HCT116 (cell line): Measurements from ENCODE around the gene SLC17A4. TPM values are rescaled to one million over a fixed set of nuclear protein-coding genes. Genes with fewer than 3 reads are reported as not detected.

Experiments
- ATAC-seq: fragments of 200-7000 bp; cut with Tn5 transposase; 2 replicates; pipeline ENCODE4 v1.9.1; 2020; ENCODE audit warnings: mild to moderate bottlenecking, moderate library complexity
- BruUV-seq: library from RNA; stranded (reverse); fragments of 400-500 nt; replicated peaks from 2 replicates; lab custom pipeline; 2021; lab: Mats Ljungman, UMichigan
- CTCF ChIA-PET: fragments of 300-600 bp; sonication (Branson Sonifier 250); formaldehyde crosslinking; loops from one replicate; lab custom pipeline; 2021; ENCODE audit warnings: antibody characterized with exemption; lab: Charles Lee
- POLR2A ChIA-PET: fragments of 300-600, 350-600 bp; sonication (Branson Sonifier 250); formaldehyde crosslinking; loops from one replicate; lab custom pipeline; 2021; ENCODE audit warnings: antibody characterized with exemption; lab: Charles Lee
- RAD21 ChIA-PET, 2 experiments: fragments of 300-600 bp; sonication (Branson Sonifier 250); formaldehyde crosslinking; loops; one replicate each; lab custom pipeline; 2023; ENCODE audit warnings: low total read pairs in 2 of 2; ENCODE audit not compliant: uncharacterized antibody in 2 of 2, unreplicated experiment in 2 of 2, low non-redundant PET in 1 of 2; lab: Charles Lee
- DNase-seq: peaks from one replicate; pipeline ENCODE4 v3.0.0-alpha.2; 2010; ENCODE audit warnings: low read depth, low spot score
- H2AFZ ChIP-seq: fragments of 200-600 bp; shearing (Covaris generic), sonication (generic); 2 replicates; pipeline ENCODE4 v1.6.1; 2017; ENCODE audit warnings: low read depth, mixed run types, mixed read lengths, antibody characterized with exemption, low read length; ENCODE audit not compliant: poor library complexity, severe bottlenecking
- H3K27ac ChIP-seq: 2 replicates; pipeline ENCODE4 v1.5.1; 2012; ENCODE audit warnings: low read depth, low read length
- H3K27me3 ChIP-seq: fragments of 200-600 bp; sonication (generic); 2 replicates; pipeline ENCODE4 v1.6.1; 2016; ENCODE audit warnings: mixed run types, low read length, mixed read lengths; ENCODE audit not compliant: insufficient read depth
- H3K36me3 ChIP-seq, 2 experiments: fragments of 200-500 bp in 1 of 2; fragments of 200-600 bp in 1 of 2; sonication (Bioruptor generic) in 1 of 2; sonication (generic) in 1 of 2; 2 replicates each; pipeline versions ENCODE4 v1.5.1 to v1.6.1; 2014 to 2016; ENCODE audit warnings: low read length in 2 of 2, inconsistent platforms in 1 of 2, mixed read lengths in 1 of 2, mixed run types in 1 of 2; ENCODE audit not compliant: insufficient read depth in 2 of 2, control insufficient read depth in 1 of 2
- H3K4me1 ChIP-seq, 2 experiments: fragments of 200-600 bp in 1 of 2; sonication (generic) in 1 of 2; 2 replicates each; pipeline versions ENCODE4 v1.5.1 to v1.6.1; 2012 to 2017; ENCODE audit warnings: low read length in 2 of 2, inconsistent platforms in 1 of 2, mild to moderate bottlenecking in 1 of 2, mixed read lengths in 1 of 2, mixed run types in 1 of 2, moderate library complexity in 1 of 2; ENCODE audit not compliant: insufficient read depth in 2 of 2, control insufficient read depth in 1 of 2
- H3K4me2 ChIP-seq: fragments of 200-600 bp; sonication (generic); 2 replicates; pipeline ENCODE4 v1.6.1; 2017; ENCODE audit warnings: mixed run types, low read length, mixed read lengths
- H3K4me3 ChIP-seq, 2 experiments: fragments of 200-600 bp in 1 of 2; sonication (generic) in 1 of 2; replicated peaks in 1 of 2; 2 replicates each; pipeline ENCODE4 v1.5.1; 2011 to 2016; ENCODE audit warnings: low read length in 2 of 2, control low read depth in 1 of 2, low read depth in 1 of 2, mild to moderate bottlenecking in 1 of 2, mixed read lengths in 1 of 2, mixed run types in 1 of 2
- H3K79me2 ChIP-seq: fragments of 200-600 bp; sonication (generic); 2 replicates; pipeline ENCODE4 v1.6.1; 2017; ENCODE audit warnings: mild to moderate bottlenecking, mixed run types, low read length, moderate library complexity, mixed read lengths; ENCODE audit not compliant: insufficient read depth
- H3K9ac ChIP-seq: fragments of 200-600 bp; sonication (generic); 2 replicates; pipeline ENCODE4 v1.6.1; 2016; ENCODE audit warnings: low read length, mixed read lengths
- H3K9me2 ChIP-seq: fragments of 200-600 bp; sonication (generic), shearing (Covaris generic); 2 replicates; pipeline ENCODE4 v1.6.1; 2017; ENCODE audit warnings: mixed run types, mild to moderate bottlenecking, moderate library complexity; ENCODE audit not compliant: insufficient read depth
- H3K9me3 ChIP-seq, 2 experiments: fragments of 200-500 bp in 1 of 2; fragments of 200-600 bp in 1 of 2; sonication (Bioruptor generic) in 1 of 2; sonication (generic) in 1 of 2; 2 replicates each; pipeline ENCODE4 v1.6.1; 2014 to 2017; ENCODE audit warnings: low read length in 2 of 2, mixed read lengths in 2 of 2, inconsistent platforms in 1 of 2, low read depth in 1 of 2, mild to moderate bottlenecking in 1 of 2, mixed run types in 1 of 2, moderate library complexity in 1 of 2; ENCODE audit not compliant: control insufficient read depth in 1 of 2, insufficient read depth in 1 of 2
- H4K20me1 ChIP-seq: fragments of 200-600 bp; sonication (generic), shearing (Covaris generic); 2 replicates; pipeline ENCODE4 v1.6.1; 2017; ENCODE audit warnings: mixed run types, mild to moderate bottlenecking, moderate library complexity; ENCODE audit not compliant: insufficient read depth
- ATF3 ChIP-seq: IDR thresholded peaks from 2 replicates; pipeline ENCODE4 v1.6.1; 2012
- CEBPB ChIP-seq: IDR thresholded peaks from 2 replicates; pipeline ENCODE4 v1.6.1; 2012; ENCODE audit warnings: low read depth
- CTCF ChIP-seq, 3 experiments: fragments of 200-600 bp in 1 of 3; sonication (generic) in 1 of 3; IDR thresholded peaks in 2 of 3; conservative IDR thresholded peaks in 1 of 3; 2 replicates each; pipeline ENCODE4 v1.5.1; 2012 to 2017; ENCODE audit warnings: low read depth in 2 of 3, low read length in 2 of 3, antibody characterized with exemption in 1 of 3, borderline replicate concordance in 1 of 3, control low read depth in 1 of 3, mild to moderate bottlenecking in 1 of 3, mixed read lengths in 1 of 3, mixed run types in 1 of 3, moderate library complexity in 1 of 3; ENCODE audit not compliant: insufficient read depth in 1 of 3
- EGR1 ChIP-seq: IDR thresholded peaks from 2 replicates; pipeline ENCODE4 v1.6.1; 2012; ENCODE audit warnings: low read depth
- EZH2 ChIP-seq: fragments of 200-600 bp; sonication (generic); IDR thresholded peaks from 2 replicates; pipeline ENCODE4 v1.6.1; 2017; ENCODE audit warnings: antibody characterized with exemption, mixed run types
- EZH2phosphoT487 ChIP-seq: fragments of 200-600 bp; IDR thresholded peaks from 2 replicates; pipeline ENCODE4 v1.6.1; 2018; ENCODE audit warnings: antibody characterized with exemption, borderline replicate concordance
- JUND ChIP-seq: IDR thresholded peaks from 2 replicates; pipeline ENCODE4 v1.6.1; 2012
- POLR2AphosphoS5 ChIP-seq: IDR thresholded peaks from 2 replicates; pipeline ENCODE4 v1.6.1; 2011; ENCODE audit warnings: mild to moderate bottlenecking, low read depth, low read length, moderate library complexity
- RAD21 ChIP-seq: IDR thresholded peaks from 2 replicates; pipeline ENCODE4 v1.6.1; 2012; ENCODE audit warnings: low read depth, mild to moderate bottlenecking
- REST ChIP-seq: IDR thresholded peaks from 2 replicates; pipeline ENCODE4 v1.6.1; 2012; ENCODE audit warnings: low read depth
- SIN3A ChIP-seq: IDR thresholded peaks from 2 replicates; pipeline ENCODE4 v1.6.1; 2012; ENCODE audit warnings: low read depth
- SP1 ChIP-seq: IDR thresholded peaks from 2 replicates; pipeline ENCODE4 v1.6.1; 2012; ENCODE audit warnings: low read depth
- SRF ChIP-seq: IDR thresholded peaks from 2 replicates; pipeline ENCODE4 v1.6.1; 2012; ENCODE audit warnings: low read depth
- TCF7L2 ChIP-seq: IDR thresholded peaks from 2 replicates; pipeline ENCODE4 v1.7.0; 2011; ENCODE audit warnings: borderline replicate concordance, inconsistent platforms; ENCODE audit not compliant: insufficient read depth, insufficient read length; ENCODE audit errors: extremely low read depth
- YY1 ChIP-seq: IDR thresholded peaks from 2 replicates; pipeline ENCODE4 v1.6.1; 2011; ENCODE audit warnings: low read length, low read depth, moderate library complexity, mild to moderate bottlenecking; ENCODE audit not compliant: insufficient replicate concordance; ENCODE audit errors: extremely low read depth
- ZBTB33 ChIP-seq: IDR thresholded peaks from 2 replicates; pipeline ENCODE4 v1.6.1; 2011; ENCODE audit warnings: mild to moderate bottlenecking, low read length, moderate library complexity; ENCODE audit not compliant: insufficient replicate concordance; ENCODE audit errors: extremely low read depth
- ZFX ChIP-seq: fragments of 450-650 bp; IDR thresholded peaks from 2 replicates; pipeline ENCODE4 v1.6.1; 2017
- ZNF274 ChIP-seq: fragments of 200-500 bp; sonication (Bioruptor generic); IDR thresholded peaks from 2 replicates; pipeline ENCODE4 v1.6.1; 2014; ENCODE audit warnings: mild to moderate bottlenecking, low read depth, low read length, inconsistent platforms
- intact Hi-C: fragments of 100-400 bp; cut with micrococcal nuclease; formaldehyde crosslinking; loops from 2 replicates; pipeline ENCODE4 v1.10.0; 2022
- total RNA-seq: library from RNA; stranded (reverse); gene quantifications from one replicate; pipeline ENCODE4 v1.2.1, GENCODE V29; 2021; ENCODE audit not compliant: unreplicated experiment

The SLC17A4 gene
- total RNA-seq, 1 experiment from 2014 or later, result not detected

- Histone ChIP-seq H3K36me3 (no peaks in the 10 kb centered on the region), H3K9ac (no peak overlapping the region), H3K9me3 (no peaks in the 10 kb centered on the region), H3K27ac (no peak overlapping the region), H3K4me2 (no peak overlapping the region), H3K27me3 (no peaks in the 10 kb centered on the region), H2AFZ (no peak overlapping the region), H3K9me2 (no peaks in the 10 kb centered on the region), H4K20me1 (no peaks in the 10 kb centered on the region), H3K79me2 (no peaks in the 10 kb centered on the region), H3K4me3 (no peak overlapping the region), H3K4me1 (peaks cover 0 to 7% of the 10 kb centered on the region in 2 experiments; a peak in 1 of 4 replicates)
- ChIA-PET POLR2A (no interaction called here), RAD21 (no interaction called here), CTCF (no interaction called here)
- BruUV-seq, result no TSS peak
- intact Hi-C loops, result no loop called here
- ATAC-seq (no peak), DNase-seq (no peak)
- TF ChIP-seq ATF3 (no peak), EGR1 (no peak), JUND (no peak), REST (no peak), CTCF (IDR thresholded peaks at IDR 0.05 in 2 of 3, conservative IDR thresholded peaks at IDR 0.05 in 1 of 3; ENCODE audit: borderline replicate concordance in 1 of 3, insufficient read depth in 1 of 3, low read depth in 2 of 3, low read length in 2 of 3) (no peak), EZH2 (no peak), ZBTB33 (no peak), ZNF274 (no peak), RAD21 (no peak), SRF (no peak), TCF7L2 (no peak), SP1 (no peak), CEBPB (no peak), EZH2phosphoT487 (no peak), ZFX (no peak), POLR2AphosphoS5 (no peak), YY1 (no peak), SIN3A (no peak)
These were observed 15.4 kb downstream of the SLC17A4 start for GRCh38 chr6:25769983-25770382.
